Heart left ventricle (tissue), 13 donors: ENCODE results near the gene EIF5A.

ENCODE experiments used
- CTCF ChIP-seq, 12 donors: fragments of 200-600 bp; sonication (generic) in 4 of 12; IDR thresholded peaks; one replicate each; pipeline versions ENCODE4 v1.5.0 to v1.8.0; 2018 to 2022; ENCODE audit warnings: antibody characterized with exemption in 12 of 12, mild to moderate bottlenecking in 5 of 12
- POLR2A ChIP-seq, 2 donors: fragments of 450-650 bp; IDR thresholded peaks; one replicate each; pipeline ENCODE4 v1.6.1; 2017; ENCODE audit warnings: antibody characterized with exemption in 2 of 2, mild to moderate bottlenecking in 2 of 2, moderate library complexity in 2 of 2
- donor health status: ischemic (EF 13 %, LVEDD 7.1; RV severe dilation, severe dysfunction).
- donor health status: DM: no; HTN: yes; CAD: no.
- donor health status: DM: no; HTN: no; CAD: no.
- donor health status: ischemic (EF 25% LVEDD 6.9; RV normal size, moderate dysfunction).
- donor health status: ischemic (EF 25% LVEDD 5.7; RV mildly dilated, moderate dysfunction).
- donor health status: ischemic (EF 35%, LVEDD 5.7; RV mildly dilated, moderate dysfunction).
- donor health status: nonischemic (EF 11% LVEDD 7.7; RV severe dilation, severe dysfunction).
- donor health status: DM: yes; HTN: yes; CAD: no.
- donor health status: PGD.
- donor health status: ischemic (EF 29% LVEDD 5.4; RV normal size, mild dysfunction).
- donor health status: nonischemic (EF 23%, LVEDD 6.1; RV moderate dilation, normal function).

- TF ChIP-seq CTCF (IDR thresholded peaks at IDR 0.05) (no peak), POLR2A (IDR thresholded peaks at IDR 0.05) (no peak)
Measured at GRCh38 chr17:7327501-7327900, 20.1 kb downstream of the EIF5A start.
